ENCODE measurements around the gene TPCN2.

Gene TPCN2

DNA sequence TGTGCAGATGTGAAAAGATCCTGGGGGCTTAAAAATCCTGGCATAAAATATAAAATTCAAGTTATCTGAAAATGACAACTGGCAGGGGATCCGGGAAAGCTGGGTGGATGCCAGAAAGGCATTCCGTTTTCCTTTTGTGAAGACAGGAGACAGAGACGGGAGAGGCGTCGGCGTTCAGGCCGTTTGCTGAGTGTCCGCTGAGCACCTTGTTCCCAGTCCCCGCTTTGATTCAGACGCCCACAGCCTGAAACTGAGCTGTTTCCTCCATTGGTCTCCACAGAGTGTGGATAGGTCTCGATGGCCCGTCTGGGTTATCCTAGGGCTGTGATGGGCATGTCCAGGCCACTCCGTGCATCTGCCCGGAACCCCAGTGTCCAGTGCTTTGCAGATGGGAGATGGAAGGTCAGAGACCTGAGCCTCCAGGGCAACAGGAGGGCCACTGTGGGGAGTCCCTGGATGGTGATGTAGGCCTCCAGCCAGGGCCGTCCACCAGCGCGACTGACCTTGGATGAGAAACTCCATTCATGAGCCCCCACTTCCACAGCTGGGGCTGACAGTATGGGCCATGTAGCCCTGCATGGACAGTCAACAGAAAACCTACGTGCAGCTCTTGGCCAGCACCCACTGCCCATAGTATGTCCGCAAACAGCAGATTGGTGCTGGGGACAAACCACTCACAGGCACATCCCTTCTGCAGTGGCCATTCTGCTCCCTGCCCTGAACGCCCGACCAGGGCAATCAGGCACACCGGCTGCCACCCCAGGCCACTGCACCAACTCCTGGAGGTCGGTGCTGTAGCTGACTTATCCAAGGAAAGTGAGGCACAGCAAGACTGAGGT, 47.3 kb upstream of the TPCN2 start:
- no peak for DNase-seq
- no peak overlapping the region for H3K4me3 ChIP-seq (ENCODE audit: low read depth, low read length)
- TF ChIP-seq CTCF (IDR thresholded peaks at IDR 0.05; ENCODE audit: low read depth, low read length, missing control alignments): no peak
- in situ Hi-C loops (cut with HindIII; ENCODE audit: low pct_ligation_motif_present, low sequenced_read_pairs): no loop called here
- H3K27me3 ChIP-seq (replicated peaks): no peaks in the 10 kb centered on the region
- H3K27ac ChIP-seq: no peak overlapping the region
- no peaks in the 10 kb centered on the region for H3K36me3 ChIP-seq (replicated peaks)

DNA sequence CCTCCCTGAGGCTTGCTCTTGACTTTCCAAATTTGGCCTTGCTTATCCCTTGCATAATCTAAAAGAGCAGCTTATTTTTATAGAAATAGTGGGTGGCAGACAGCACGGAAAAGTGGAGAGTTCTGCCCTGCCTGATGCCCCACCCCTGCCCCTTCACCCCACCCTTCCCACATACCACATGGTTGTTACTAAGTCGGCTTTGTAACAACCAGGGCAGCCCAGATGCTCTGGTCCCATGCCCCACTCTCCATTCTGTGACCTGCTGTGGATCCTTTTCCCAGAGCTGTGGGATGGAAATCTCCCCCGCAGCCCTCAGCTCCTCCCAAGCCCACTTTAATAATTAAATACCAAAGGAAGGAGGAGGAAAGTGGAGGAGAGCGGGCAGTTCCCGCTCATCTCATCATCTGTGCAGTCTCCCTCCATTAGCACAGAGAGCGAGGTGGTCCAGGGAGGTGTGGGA, 46.6 kb upstream of the TPCN2 start:
- in situ Hi-C loops (cut with HindIII; ENCODE audit: low pct_ligation_motif_present, low sequenced_read_pairs): no loop called here
- H3K27ac ChIP-seq: no peak overlapping the region
- no peak for TF ChIP-seq CTCF (IDR thresholded peaks at IDR 0.05; ENCODE audit: low read depth, low read length, missing control alignments)

GRCh38 chr11:69002570-69003231, 46.0 kb upstream of the TPCN2 start:
- H3K27me3 ChIP-seq (replicated peaks): no peaks in the 10 kb centered on the region
- DNase-seq: no peak
- H3K36me3 ChIP-seq (replicated peaks): no peaks in the 10 kb centered on the region
- no peak for TF ChIP-seq CTCF (IDR thresholded peaks at IDR 0.05; ENCODE audit: low read depth, low read length, missing control alignments)
- in situ Hi-C loops (cut with HindIII; ENCODE audit: low pct_ligation_motif_present, low sequenced_read_pairs): no loop called here
- H3K27ac ChIP-seq: no peak overlapping the region
- no peak overlapping the region for H3K4me3 ChIP-seq (ENCODE audit: low read depth, low read length)

More for the DNA sequence above, 46.6 kb upstream of the TPCN2 start:
- no peak overlapping the region for H3K4me3 ChIP-seq (ENCODE audit: low read depth, low read length)
- H3K27me3 ChIP-seq (replicated peaks): no peaks in the 10 kb centered on the region
- DNase-seq: no peak
- no peaks in the 10 kb centered on the region for H3K36me3 ChIP-seq (replicated peaks)

DNA sequence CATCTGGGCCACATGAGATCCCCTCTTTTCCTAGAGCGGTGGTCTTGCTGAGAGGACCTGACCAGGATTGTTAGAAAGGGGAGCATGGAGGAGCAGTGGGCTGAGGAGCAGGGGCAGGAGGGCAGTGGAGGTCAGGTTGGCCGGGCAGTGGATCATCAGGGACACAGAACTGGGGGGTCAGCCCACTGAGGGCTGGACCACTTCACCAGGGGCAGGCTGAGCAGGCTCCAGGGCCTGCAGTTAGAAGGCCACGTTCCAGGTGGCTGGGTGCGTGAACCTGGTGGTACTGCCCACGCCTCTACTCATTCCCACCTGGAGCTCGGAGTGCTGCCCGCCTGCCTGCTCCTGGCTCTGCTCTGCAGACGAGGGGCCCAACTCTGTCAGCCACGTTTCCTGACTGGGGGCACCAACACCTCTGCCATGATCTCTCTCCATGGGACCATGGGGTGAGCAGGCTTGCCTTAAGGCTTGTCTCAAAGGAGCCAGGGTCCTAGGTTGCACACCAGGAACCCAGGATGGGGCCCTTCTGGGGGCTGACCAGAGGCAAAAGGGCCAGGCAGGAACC, 45.3 kb upstream of the TPCN2 start:
- in situ Hi-C loops (cut with HindIII; ENCODE audit: low pct_ligation_motif_present, low sequenced_read_pairs): no loop called here
- Histone ChIP-seq H3K36me3 (replicated peaks) (no peaks in the 10 kb centered on the region), H3K27ac (no peak overlapping the region), H3K27me3 (replicated peaks) (no peaks in the 10 kb centered on the region), H3K4me3 (ENCODE audit: low read depth, low read length) (no peak overlapping the region)
- no peak for TF ChIP-seq CTCF (IDR thresholded peaks at IDR 0.05; ENCODE audit: low read depth, low read length, missing control alignments)
- DNase-seq: no peak

GRCh38 chr11:69003866-69004367, 44.8 kb upstream of the TPCN2 start:
- Histone ChIP-seq H3K36me3 (replicated peaks) (no peaks in the 10 kb centered on the region), H3K4me3 (ENCODE audit: low read depth, low read length) (no peak overlapping the region), H3K27ac (no peak overlapping the region), H3K27me3 (replicated peaks) (no peaks in the 10 kb centered on the region)
- no peak for TF ChIP-seq CTCF (IDR thresholded peaks at IDR 0.05; ENCODE audit: low read depth, low read length, missing control alignments)
- in situ Hi-C loops (cut with HindIII; ENCODE audit: low pct_ligation_motif_present, low sequenced_read_pairs): no loop called here
- DNase-seq: no peak
